ENCODE measurements around the gene SLC23A2. TPM values are rescaled to one million over a fixed set of nuclear protein-coding genes. Genes with fewer than 3 reads are reported as not detected.

Gene SLC23A2
- total RNA-seq, 1 donor from 2014 or later = 27.1 TPM

GRCh38 chr20:4902788-4903187, 98.5 kb downstream of the SLC23A2 start:
- H3K9me3 Mint-ChIP-seq = peaks cover 2% of the 10 kb centered on the region
- H3K4me1 Mint-ChIP-seq = peaks cover 16% of the 10 kb centered on the region
- H3K4me3 Mint-ChIP-seq = no peak overlapping the region
- DNase-seq (ENCODE audit: low read depth, low spot score) = no peak
- no peak overlapping the region for H3K27ac Mint-ChIP-seq (ENCODE audit: unreplicated experiment)
- no peaks in the 10 kb centered on the region for H3K27me3 Mint-ChIP-seq (ENCODE audit: low read depth)
- H3K36me3 Mint-ChIP-seq (ENCODE audit: low read depth) = peaks cover 21% of the 10 kb centered on the region
- no peak for TF ChIP-seq CTCF (conservative IDR thresholded peaks at IDR 0.05)

GRCh38 chr20:4901031-4901818, 100.1 kb downstream of the SLC23A2 start:
- no peak for DNase-seq (ENCODE audit: low read depth, low spot score)
- no peaks in the 10 kb centered on the region for H3K27me3 Mint-ChIP-seq (ENCODE audit: low read depth)
- H3K36me3 Mint-ChIP-seq (ENCODE audit: low read depth) = peaks cover 18% of the 10 kb centered on the region
- H3K4me1 Mint-ChIP-seq = peaks cover 11% of the 10 kb centered on the region
- no peak overlapping the region for H3K27ac Mint-ChIP-seq (ENCODE audit: unreplicated experiment)
- H3K4me3 Mint-ChIP-seq = no peak overlapping the region
- no peak for TF ChIP-seq CTCF (conservative IDR thresholded peaks at IDR 0.05)
- H3K9me3 Mint-ChIP-seq = peaks cover 2% of the 10 kb centered on the region

GRCh38 chr20:4898282-4899244, 102.7 kb downstream of the SLC23A2 start:
- no peaks in the 10 kb centered on the region for H3K9me3 Mint-ChIP-seq
- no peak for DNase-seq (ENCODE audit: low read depth, low spot score)

GRCh38 chr20:4897600-4897999, 103.7 kb downstream of the SLC23A2 start:
- no peak for TF ChIP-seq CTCF (conservative IDR thresholded peaks at IDR 0.05)
- Mint-ChIP-seq H3K27me3 (ENCODE audit: low read depth) (no peaks in the 10 kb centered on the region), H3K27ac (ENCODE audit: unreplicated experiment) (peak overlapping the region; percentile 75), H3K9me3 (no peaks in the 10 kb centered on the region), H3K4me3 (no peak overlapping the region), H3K4me1 (peaks cover 28% of the 10 kb centered on the region), H3K36me3 (ENCODE audit: low read depth) (peaks cover 18% of the 10 kb centered on the region)
- DNase-seq (ENCODE audit: low read depth, low spot score) = no peak

More at GRCh38 chr20:4898282-4899244, 102.7 kb downstream of the SLC23A2 start:
- no peaks in the 10 kb centered on the region for H3K27me3 Mint-ChIP-seq (ENCODE audit: low read depth)
- peaks cover 28% of the 10 kb centered on the region for H3K4me1 Mint-ChIP-seq
- no peak for TF ChIP-seq CTCF (conservative IDR thresholded peaks at IDR 0.05)
- peaks cover 18% of the 10 kb centered on the region for H3K36me3 Mint-ChIP-seq (ENCODE audit: low read depth)
- no peak overlapping the region for H3K4me3 Mint-ChIP-seq
- no peak overlapping the region for H3K27ac Mint-ChIP-seq (ENCODE audit: unreplicated experiment)

- peaks cover 18% of the 10 kb centered on the region for H3K36me3 Mint-ChIP-seq (ENCODE audit: low read depth)
- H3K27ac Mint-ChIP-seq (ENCODE audit: unreplicated experiment) = peak overlapping the region; percentile 12
- H3K4me3 Mint-ChIP-seq = no peak overlapping the region
- peak; percentile 20 for TF ChIP-seq CTCF (conservative IDR thresholded peaks at IDR 0.05)
- no peaks in the 10 kb centered on the region for H3K27me3 Mint-ChIP-seq (ENCODE audit: low read depth)
- DNase-seq (ENCODE audit: low read depth, low spot score) = no peak
- peaks cover 28% of the 10 kb centered on the region for H3K4me1 Mint-ChIP-seq
- no peaks in the 10 kb centered on the region for H3K9me3 Mint-ChIP-seq
Measured at GRCh38 chr20:4896971-4897497, 104.3 kb downstream of the SLC23A2 start.

Measured in neural crest cell (in vitro differentiated cells).